GM12878 (cell line): ENCODE data around the gene UNC93B1. TPM values are rescaled to one million over a fixed set of nuclear protein-coding genes. Genes with fewer than 3 reads are reported as not detected.
A peak's percentile ranks its signal among the peaks of the same experiment; 100 is the strongest.

Experiments
- ATAC-seq: fragments of 200-7000 bp; cut with Tn5 transposase; 3 replicates; pipeline ENCODE4 v1.9.1; 2020; ENCODE audit warnings: mild to moderate bottlenecking, moderate library complexity
- BruUV-seq: library from RNA; stranded (reverse); fragments of 400-500 nt; replicated peaks from 2 replicates; lab custom pipeline; 2021; lab: Mats Ljungman, UMichigan
- CTCF ChIA-PET: fragments of 300-600 bp; sonication (Branson Sonifier 250); formaldehyde crosslinking; extraction: SDS; loops from one replicate; lab custom pipeline; 2021; ENCODE audit warnings: inconsistent platforms; lab: Yijun Ruan, JAX
- POLR2A ChIA-PET: fragments of 350-600 bp; formaldehyde crosslinking; extraction: SDS; loops from one replicate; lab custom pipeline; 2021; ENCODE audit warnings: inconsistent platforms; lab: Charles Lee
- RAD21 ChIA-PET: fragments of 300-600 bp; sonication (Branson Sonifier 250); formaldehyde crosslinking; loops from one replicate; lab custom pipeline; 2023; ENCODE audit warnings: antibody characterized with exemption; ENCODE audit not compliant: unreplicated experiment; lab: Charles Lee
- SMC1A ChIA-PET: fragments of 300-600 bp; sonication (Branson Sonifier 250); formaldehyde crosslinking; loops from one replicate; lab custom pipeline; 2023; ENCODE audit not compliant: unreplicated experiment, uncharacterized antibody; lab: Charles Lee
- DNase-seq: peaks from one replicate; pipeline ENCODE4 v3.0.0-alpha.2; 2011; ENCODE audit warnings: low read depth, low spot score
- FAIRE-seq: peaks from 3 replicates; lab custom pipeline; 2011; peaks lifted over from hg19 to GRCh38; lab: Jason Lieb, UNC
- H2AFZ ChIP-seq: 2 replicates; pipeline ENCODE4 v1.6.0; 2011; ENCODE audit warnings: low read depth, low read length, control low read depth; ENCODE audit not compliant: control insufficient read depth
- H3K27ac ChIP-seq: 2 replicates; pipeline ENCODE4 v1.5.1; 2011; ENCODE audit warnings: control low read depth; ENCODE audit not compliant: control insufficient read depth, insufficient read depth
- H3K27me3 ChIP-seq, 2 experiments: replicated peaks in 1 of 2; 2 replicates each; pipeline versions ENCODE4 v1.6.0 to v1.6.1; 2011; ENCODE audit warnings: low read length in 1 of 2; ENCODE audit not compliant: control insufficient read depth in 2 of 2, insufficient read depth in 2 of 2
- H3K36me3 ChIP-seq, 2 experiments: 2 replicates each; pipeline ENCODE4 v1.5.1; 2011; ENCODE audit warnings: low read length in 1 of 2; ENCODE audit not compliant: control insufficient read depth in 2 of 2, insufficient read depth in 2 of 2
- H3K4me1 ChIP-seq: 2 replicates; pipeline ENCODE4 v1.6.1; 2011; ENCODE audit warnings: mild to moderate bottlenecking, low read length, moderate library complexity, mixed read lengths; ENCODE audit not compliant: control insufficient read depth, insufficient read depth
- H3K4me2 ChIP-seq: 2 replicates; pipeline ENCODE4 v1.6.0; 2011; ENCODE audit warnings: control low read depth; ENCODE audit not compliant: control insufficient read depth, insufficient read depth
- H3K4me3 ChIP-seq: fragments of 200-600 bp; sonication (generic); 2 replicates; pipeline ENCODE4 v1.5.1; 2016
- H3K79me2 ChIP-seq: 2 replicates; pipeline ENCODE4 v1.6.0; 2011; ENCODE audit warnings: low read length; ENCODE audit not compliant: control insufficient read depth, insufficient read depth
- H3K9ac ChIP-seq: 2 replicates; pipeline ENCODE4 v1.8.0; 2011; ENCODE audit warnings: low read length, control low read depth, mixed read lengths; ENCODE audit not compliant: control insufficient read depth, insufficient read depth
- H3K9me3 ChIP-seq: replicated peaks from 3 replicates; pipeline ENCODE4 v1.5.1; 2011; ENCODE audit warnings: mild to moderate bottlenecking, low read length; ENCODE audit not compliant: control insufficient read depth, insufficient read depth
- H4K20me1 ChIP-seq: 2 replicates; pipeline ENCODE4 v1.6.0; 2011; ENCODE audit not compliant: control insufficient read depth, insufficient read depth
- CTCF ChIP-seq, 3 experiments: IDR thresholded peaks in 2 of 3; conservative IDR thresholded peaks in 1 of 3; 2 replicates each; pipeline ENCODE4 v1.5.1; 2011; ENCODE audit warnings: low read depth in 3 of 3, low read length in 3 of 3, mild to moderate bottlenecking in 3 of 3, control low read depth in 2 of 3, moderate library complexity in 2 of 3, inconsistent platforms in 1 of 3, mixed read lengths in 1 of 3; ENCODE audit not compliant: control insufficient read depth in 2 of 3, insufficient read depth in 1 of 3; ENCODE audit errors: extremely low read depth in 1 of 3
- GABPA ChIP-seq: IDR thresholded peaks from 2 replicates; pipeline ENCODE4 v1.6.1; 2014; ENCODE audit warnings: antibody characterized with exemption, low read depth, mild to moderate bottlenecking, inconsistent platforms
- MTA3 ChIP-seq: IDR thresholded peaks from 2 replicates; pipeline ENCODE4 v1.6.1; 2012; ENCODE audit warnings: low read length, inconsistent platforms, borderline replicate concordance
- MYB ChIP-seq: fragments of 150-350 bp; IDR thresholded peaks from 2 replicates; pipeline ENCODE4 v1.6.1; 2014; ENCODE audit warnings: mild to moderate bottlenecking, low read depth, low read length, borderline replicate concordance
- PAX5 ChIP-seq: IDR thresholded peaks from 2 replicates; pipeline ENCODE4 v1.6.1; 2011; ENCODE audit warnings: low read depth, low read length, borderline replicate concordance
- POLR2AphosphoS5 ChIP-seq: IDR thresholded peaks from 2 replicates; pipeline ENCODE4 v1.6.1; 2011; ENCODE audit warnings: mild to moderate bottlenecking, low read length, inconsistent platforms
- SMAD1 ChIP-seq: fragments of 450-650 bp; IDR thresholded peaks from 2 replicates; pipeline ENCODE4 v1.6.1; 2018; ENCODE audit warnings: mild to moderate bottlenecking, low read depth; ENCODE audit not compliant: partially characterized antibody
- SP1 ChIP-seq: IDR thresholded peaks from one replicate; pipeline ENCODE4 v1.6.1; 2011; ENCODE audit warnings: low read depth, low read length
- SPI1 ChIP-seq: IDR thresholded peaks from 2 replicates; pipeline ENCODE4 v1.6.1; 2011; ENCODE audit warnings: low read depth, mild to moderate bottlenecking, low read length, moderate library complexity, borderline replicate concordance; ENCODE audit not compliant: insufficient read depth
- SRF ChIP-seq, 2 experiments: IDR thresholded peaks; 2 replicates each; pipeline ENCODE4 v1.6.1; 2011; ENCODE audit warnings: low read depth in 2 of 2, low read length in 2 of 2, mild to moderate bottlenecking in 1 of 2, moderate library complexity in 1 of 2
- TARDBP ChIP-seq: IDR thresholded peaks from 2 replicates; pipeline ENCODE4 v1.6.1; 2016; ENCODE audit warnings: borderline replicate concordance
- ZNF217 ChIP-seq: fragments of 450-650 bp; IDR thresholded peaks from 2 replicates; pipeline ENCODE4 v1.6.1; 2017; ENCODE audit warnings: antibody characterized with exemption, mild to moderate bottlenecking
- ZZZ3 ChIP-seq: IDR thresholded peaks from 2 replicates; pipeline ENCODE4 v1.6.1; 2011; ENCODE audit warnings: low read depth; ENCODE audit not compliant: control insufficient read depth, insufficient read length
- WGBS: methylation state at CpG from one replicate; pipeline ENCODE4 v1.1.6; 2016; ENCODE audit warnings: low lambda C conversion rate; ENCODE audit not compliant: insufficient replicate concordance, insufficient coverage; ENCODE audit errors: missing lambda C conversion rate; 5-methylcytosine and 5-hydroxymethylcytosine counted together
- in situ Hi-C: fragments of 300-500 bp; cut with MboI; formaldehyde crosslinking; loops from 9 replicates; pipeline ENCODE4 v1.14.3; 2018; ENCODE audit warnings: mixed read lengths
- intact Hi-C: fragments of 100-400 bp; cut with micrococcal nuclease; formaldehyde crosslinking; loops from one replicate; pipeline ENCODE4 v1.14.2; 2022; ENCODE audit not compliant: unreplicated experiment
- polyA plus RNA-seq, 11 experiments: library from polyadenylated mRNA; depleted of rRNA in 4 of 11; unstranded in 6 of 11; stranded (reverse) in 5 of 11; fragments of >200 nt; fragmentation: Nextera tagmentation in 4 of 11; fragmentation: Illumina TruSeq in 1 of 11; extraction: Ambion mirVana in 4 of 11; extraction: Trizol in 1 of 11; gene quantifications; 1 replicate in 1 of 11; 2 replicates in 10 of 11; pipeline versions ENCODE4 v1.2.1 to v1.2.3, GENCODE V29; 2011 to 2016; ENCODE audit warnings: inconsistent platforms in 2 of 11, missing spikeins in 2 of 11, low read depth in 1 of 11
- total RNA-seq, 4 experiments: library from RNA; depleted of rRNA in 3 of 4; stranded (reverse); fragments of >200 nt in 3 of 4; fragmentation: Illumina TruSeq in 1 of 4; extraction: Trizol in 1 of 4; gene quantifications; 2 replicates each; pipeline versions ENCODE4 v1.2.1 to v1.2.3, GENCODE V29; 2013 to 2021
- TF ChIP-seq, protein P1 (sequence below): IDR thresholded peaks from 2 replicates; pipeline ENCODE4 v1.6.1; 2011; ENCODE audit warnings: low read depth, mild to moderate bottlenecking, low read length, moderate library complexity, borderline replicate concordance; ENCODE audit errors: extremely low read depth
- TF ChIP-seq, protein P2 (sequence below): fragments of 450-650 bp; IDR thresholded peaks from 2 replicates; pipeline ENCODE4 v1.6.1; 2016; ENCODE audit warnings: mild to moderate bottlenecking, moderate library complexity, borderline replicate concordance

UNC93B1 gene
- total and polyA plus RNA-seq, 10 of the 15 experiments (the other 5 are each of a cell fraction or from before 2014, with no cell fraction given): 1.3 to 79.7 (median 36.3) TPM

DNA sequence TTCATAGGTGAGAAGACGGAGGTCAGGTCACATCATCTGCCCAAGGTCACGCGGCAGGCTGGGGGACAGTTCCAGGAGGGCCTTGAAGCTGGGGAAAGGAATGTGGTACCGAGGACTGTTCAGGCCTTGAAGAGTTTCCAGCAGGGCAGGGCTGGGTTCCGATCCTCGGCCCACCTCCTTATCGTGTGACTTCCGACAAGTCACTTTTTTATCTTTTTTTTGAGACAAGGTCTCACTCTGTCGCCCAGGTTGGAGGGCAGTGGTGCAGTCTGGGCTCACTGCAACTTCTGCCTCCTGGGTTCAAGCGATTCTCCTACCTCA, 27.2 kb upstream of the UNC93B1 start (continued):
- TF ChIP-seq, protein P1, sequence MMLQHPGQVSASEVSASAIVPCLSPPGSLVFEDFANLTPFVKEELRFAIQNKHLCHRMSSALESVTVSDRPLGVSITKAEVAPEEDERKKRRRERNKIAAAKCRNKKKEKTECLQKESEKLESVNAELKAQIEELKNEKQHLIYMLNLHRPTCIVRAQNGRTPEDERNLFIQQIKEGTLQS: no peak
- no peak for TF ChIP-seq GABPA
- no peak for TF ChIP-seq SRF (IDR thresholded peaks at IDR 0.05; ENCODE audit: low read depth in 2 of 2, low read length in 2 of 2)
- no peak for TF ChIP-seq CTCF (IDR thresholded peaks at IDR 0.05 in 2 of 3, conservative IDR thresholded peaks at IDR 0.05 in 1 of 3; ENCODE audit: control insufficient read depth in 2 of 3, extremely low read depth in 1 of 3, insufficient read depth in 1 of 3, low read depth in 3 of 3, low read length in 3 of 3)
- TF ChIP-seq SPI1: no peak
- TF ChIP-seq MTA3: no peak
- TF ChIP-seq PAX5: no peak
- no peak for TF ChIP-seq ZNF217

DNA sequence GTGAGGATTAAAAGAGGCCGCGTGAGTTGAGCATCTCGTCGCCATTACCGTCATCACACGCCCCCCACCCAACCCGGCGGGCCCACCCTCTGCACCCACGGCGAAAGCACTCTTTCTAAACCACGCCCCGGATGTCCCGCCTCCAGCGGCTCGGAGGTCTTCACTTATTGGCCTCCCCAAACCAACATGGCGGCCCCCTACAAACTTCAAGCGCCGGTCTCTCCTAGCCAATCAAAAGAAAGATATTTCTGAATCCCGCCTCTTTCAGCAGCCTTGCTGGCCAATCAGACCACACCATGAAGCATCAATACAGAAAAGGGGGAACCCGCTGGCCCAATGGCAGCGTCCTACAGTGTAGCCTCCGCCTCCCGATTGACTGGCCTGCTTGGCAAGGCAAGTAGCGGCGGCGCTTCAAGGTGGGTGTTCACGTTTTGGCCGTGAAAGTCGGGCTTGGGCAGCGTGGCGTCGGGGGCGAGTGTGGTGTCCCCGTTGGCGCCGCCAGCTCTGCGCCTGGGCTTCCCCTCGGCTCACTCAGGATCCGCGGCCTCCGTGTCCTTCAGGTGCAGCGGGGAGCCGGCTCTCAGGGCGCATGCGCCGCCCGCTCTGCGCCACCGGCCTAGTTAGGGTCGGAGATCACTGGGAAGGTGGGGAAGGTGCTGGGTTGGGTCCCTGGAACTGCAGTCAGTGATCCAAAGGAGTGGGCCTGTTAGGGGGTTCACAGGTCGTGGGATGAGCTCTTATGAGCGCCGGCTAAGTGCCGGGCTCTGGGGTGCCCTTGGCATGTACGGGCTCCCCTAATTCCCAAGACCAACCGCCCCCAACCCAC, 26.6 kb upstream of the UNC93B1 start, which contains the start of gene NDUFS8:
Gene NDUFS8, plus strand, starts transcription at position 364 of the 826 bp plus-strand sequence. CDS start 1,471 bp downstream, outside the sequence.
- ChIA-PET RAD21 (interaction anchor here (2.3 kb wide), 1 partner anchor 89 kb away, joined by 6 read pairs; no protein-coding TSS in a partner anchor), POLR2A (interaction anchor here (0.6 to 1.7 kb wide), 4 partner anchors 9 to 173 kb away, joined by 3 to 9 read pairs (median 5); partner anchors contain the start of gene TCIRG1), SMC1A (interaction anchor here (0.6 to 1.5 kb wide), 3 partner anchors 9 to 25 kb away, joined by 3 to 4 read pairs (median 4); partner anchors contain the start of gene TCIRG1), CTCF (interaction anchor here (0.6 to 1.8 kb wide), 4 partner anchors 11 to 181 kb away, joined by 3 to 4 read pairs (median 4); partner anchors contain the start of gene ALDH3B1)
- peak within 1 kb of the TSS; percentile 95 for H2AFZ ChIP-seq
- H3K27me3 ChIP-seq: no peaks in the 10 kb centered on the region
- peak within 1 kb of the TSS; percentile 81 for H3K27ac ChIP-seq
- peak within 1 kb of the TSS; percentile 95 for H3K4me2 ChIP-seq
- H4K20me1 ChIP-seq: no peaks in the 10 kb centered on the region
- in situ Hi-C loops (no loop called here), intact Hi-C loops (loop anchor here (5.0 kb wide), 1 partner anchor 87 kb away; no protein-coding TSS in a partner anchor)
- H3K79me2 ChIP-seq: peaks cover 18% of the 10 kb centered on the region
- ATAC-seq (peak; percentile 98), FAIRE-seq (peak; percentile 100), DNase-seq (peak; percentile 97)
- H3K36me3 ChIP-seq: peaks cover 3 to 12% of the 10 kb centered on the region in 2 experiments; a peak in 3 of 4 replicates
- no TSS peak for BruUV-seq
- 1% methylated on average over 51 of the region's 56 CpGs for WGBS
- H3K4me1 ChIP-seq: peaks cover 17% of the 10 kb centered on the region
- peak within 1 kb of the TSS; percentile 89 for H3K4me3 ChIP-seq
- no peaks in the 10 kb centered on the region for H3K9me3 ChIP-seq
- H3K9ac ChIP-seq: peak within 1 kb of the TSS; percentile 99
- TF ChIP-seq SP1 (peak; percentile 94), ZZZ3 (no peak), TARDBP (no peak), MYB (no peak), POLR2AphosphoS5 (peak; percentile 83), SMAD1 (no peak)
- TF ChIP-seq, protein P2, sequence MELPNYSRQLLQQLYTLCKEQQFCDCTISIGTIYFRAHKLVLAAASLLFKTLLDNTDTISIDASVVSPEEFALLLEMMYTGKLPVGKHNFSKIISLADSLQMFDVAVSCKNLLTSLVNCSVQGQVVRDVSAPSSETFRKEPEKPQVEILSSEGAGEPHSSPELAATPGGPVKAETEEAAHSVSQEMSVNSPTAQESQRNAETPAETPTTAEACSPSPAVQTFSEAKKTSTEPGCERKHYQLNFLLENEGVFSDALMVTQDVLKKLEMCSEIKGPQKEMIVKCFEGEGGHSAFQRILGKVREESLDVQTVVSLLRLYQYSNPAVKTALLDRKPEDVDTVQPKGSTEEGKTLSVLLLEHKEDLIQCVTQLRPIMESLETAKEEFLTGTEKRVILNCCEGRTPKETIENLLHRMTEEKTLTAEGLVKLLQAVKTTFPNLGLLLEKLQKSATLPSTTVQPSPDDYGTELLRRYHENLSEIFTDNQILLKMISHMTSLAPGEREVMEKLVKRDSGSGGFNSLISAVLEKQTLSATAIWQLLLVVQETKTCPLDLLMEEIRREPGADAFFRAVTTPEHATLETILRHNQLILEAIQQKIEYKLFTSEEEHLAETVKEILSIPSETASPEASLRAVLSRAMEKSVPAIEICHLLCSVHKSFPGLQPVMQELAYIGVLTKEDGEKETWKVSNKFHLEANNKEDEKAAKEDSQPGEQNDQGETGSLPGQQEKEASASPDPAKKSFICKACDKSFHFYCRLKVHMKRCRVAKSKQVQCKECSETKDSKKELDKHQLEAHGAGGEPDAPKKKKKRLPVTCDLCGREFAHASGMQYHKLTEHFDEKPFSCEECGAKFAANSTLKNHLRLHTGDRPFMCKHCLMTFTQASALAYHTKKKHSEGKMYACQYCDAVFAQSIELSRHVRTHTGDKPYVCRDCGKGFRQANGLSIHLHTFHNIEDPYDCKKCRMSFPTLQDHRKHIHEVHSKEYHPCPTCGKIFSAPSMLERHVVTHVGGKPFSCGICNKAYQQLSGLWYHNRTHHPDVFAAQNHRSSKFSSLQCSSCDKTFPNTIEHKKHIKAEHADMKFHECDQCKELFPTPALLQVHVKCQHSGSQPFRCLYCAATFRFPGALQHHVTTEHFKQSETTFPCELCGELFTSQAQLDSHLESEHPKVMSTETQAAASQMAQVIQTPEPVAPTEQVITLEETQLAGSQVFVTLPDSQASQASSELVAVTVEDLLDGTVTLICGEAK: peak; percentile 86
